Endothelial cell of umbilical vein (primary cell): ENCODE measurements around the gene GATA1. TPM values are rescaled to one million over a fixed set of nuclear protein-coding genes. Genes with fewer than 3 reads are reported as not detected.

Experiments
- BruUV-seq: library from RNA; stranded (reverse); fragments of 400-500 nt; replicated peaks from 2 replicates; lab custom pipeline; 2021; lab: Mats Ljungman, UMichigan
- CTCF ChIA-PET: fragments of 300-600, 350-600 bp; sonication (Branson Sonifier 250); formaldehyde crosslinking; loops from one replicate; lab custom pipeline; 2021; ENCODE audit warnings: antibody characterized with exemption, inconsistent platforms; lab: Charles Lee
- POLR2A ChIA-PET: fragments of 300-600, 350-600 bp; sonication (Branson Sonifier 250); formaldehyde crosslinking; loops from one replicate; lab custom pipeline; 2021; ENCODE audit warnings: antibody characterized with exemption, inconsistent platforms; lab: Charles Lee
- DNase-seq: peaks from one replicate; pipeline ENCODE4 v3.0.0-alpha.2; 2011; ENCODE audit warnings: low read depth, low spot score
- FAIRE-seq: peaks from 2 replicates; lab custom pipeline; 2011; peaks lifted over from hg19 to GRCh38; lab: Jason Lieb, UNC
- H2AFZ ChIP-seq: 2 replicates; pipeline ENCODE4 v1.6.0; 2012; ENCODE audit warnings: low read depth, low read length, control low read depth, inconsistent platforms
- H3K27ac ChIP-seq: 2 replicates; pipeline ENCODE4 v1.5.1; 2011; ENCODE audit warnings: low read depth, mild to moderate bottlenecking, control low read depth, low read length, moderate library complexity; ENCODE audit not compliant: insufficient read depth
- H3K27me3 ChIP-seq, 2 experiments: 2 replicates each; pipeline versions ENCODE4 v1.6.0 to v1.6.1; 2011; ENCODE audit warnings: low read length in 2 of 2, mixed read lengths in 1 of 2; ENCODE audit not compliant: control insufficient read depth in 2 of 2, insufficient read depth in 2 of 2
- H3K36me3 ChIP-seq, 2 experiments: 2 replicates in 1 of 2; 3 replicates in 1 of 2; pipeline ENCODE4 v1.5.1; 2011; ENCODE audit warnings: low read length in 2 of 2, mild to moderate bottlenecking in 1 of 2, moderate library complexity in 1 of 2; ENCODE audit not compliant: control insufficient read depth in 2 of 2, insufficient read depth in 2 of 2; ENCODE audit errors: extremely low read depth in 1 of 2
- H3K4me1 ChIP-seq: 3 replicates; pipeline ENCODE4 v1.5.1; 2011; ENCODE audit warnings: mild to moderate bottlenecking, low read length; ENCODE audit not compliant: control insufficient read depth, insufficient read depth; ENCODE audit errors: extremely low read depth
- H3K4me2 ChIP-seq: 2 replicates; pipeline ENCODE4 v1.6.1; 2011; ENCODE audit warnings: low read length, control low read depth, mixed read lengths; ENCODE audit not compliant: insufficient read depth
- H3K4me3 ChIP-seq, 3 experiments: fragments of 200-600 bp in 1 of 3; sonication (generic), shearing (Covaris generic) in 1 of 3; replicated peaks in 1 of 3; 2 replicates each; pipeline ENCODE4 v1.5.1; 2011 to 2016; ENCODE audit warnings: control low read depth in 3 of 3, low read length in 3 of 3, mild to moderate bottlenecking in 2 of 3, inconsistent platforms in 1 of 3, low read depth in 1 of 3, moderate library complexity in 1 of 3; ENCODE audit not compliant: insufficient read depth in 1 of 3
- H3K79me2 ChIP-seq: 2 replicates; pipeline ENCODE4 v1.6.0; 2012; ENCODE audit warnings: low read length, inconsistent platforms; ENCODE audit not compliant: control insufficient read depth, insufficient read depth
- H3K9ac ChIP-seq: replicated peaks from 2 replicates; pipeline ENCODE3; 2011; ENCODE audit warnings: low read length, control low read depth; ENCODE audit not compliant: insufficient read depth; ENCODE audit errors: extremely low read depth
- H3K9me1 ChIP-seq: replicated peaks from 3 replicates; pipeline ENCODE4 v1.6.0; 2011; ENCODE audit warnings: mild to moderate bottlenecking, low read length; ENCODE audit not compliant: control insufficient read depth, insufficient read depth; ENCODE audit errors: extremely low read depth
- H3K9me3 ChIP-seq: replicated peaks from 2 replicates; pipeline ENCODE4 v1.5.1; 2012; ENCODE audit warnings: low read length, inconsistent platforms; ENCODE audit not compliant: control insufficient read depth, insufficient read depth
- H4K20me1 ChIP-seq: replicated peaks from 2 replicates; pipeline ENCODE3; 2011; ENCODE audit warnings: mild to moderate bottlenecking, low read length; ENCODE audit not compliant: control insufficient read depth, insufficient read depth; ENCODE audit errors: extremely low read depth
- EZH2 ChIP-seq: IDR thresholded peaks from 2 replicates; pipeline ENCODE4 v1.6.1; 2012; ENCODE audit warnings: borderline replicate concordance, low read depth, mild to moderate bottlenecking, moderate library complexity, low read length, inconsistent platforms; ENCODE audit not compliant: severe bottlenecking
- FOS ChIP-seq: IDR thresholded peaks from 2 replicates; pipeline ENCODE4 v1.6.1; 2011; ENCODE audit warnings: mild to moderate bottlenecking, low read length, moderate library complexity, borderline replicate concordance; ENCODE audit not compliant: insufficient read depth
- GATA2 ChIP-seq: IDR thresholded peaks from 2 replicates; pipeline ENCODE4 v1.7.0; 2011; ENCODE audit warnings: low read depth, mild to moderate bottlenecking, moderate library complexity, mixed read lengths, low read length; ENCODE audit not compliant: insufficient read length, insufficient read depth
- JUN ChIP-seq: IDR thresholded peaks from 2 replicates; pipeline ENCODE4 v1.6.1; 2011; ENCODE audit warnings: borderline replicate concordance, low read depth; ENCODE audit not compliant: insufficient read length, insufficient read depth
- MAX ChIP-seq: IDR thresholded peaks from 2 replicates; pipeline ENCODE4 v1.6.1; 2011; ENCODE audit not compliant: insufficient read depth, insufficient read length
- MYC ChIP-seq: IDR thresholded peaks from one replicate; pipeline ENCODE4 v1.6.1; 2011; ENCODE audit warnings: mild to moderate bottlenecking, low read depth, low read length
- POLR2A ChIP-seq: IDR thresholded peaks from 2 replicates; pipeline ENCODE4 v1.6.1; 2012; ENCODE audit warnings: low read depth, mild to moderate bottlenecking, control low read depth, low read length
- POLR2AphosphoS5 ChIP-seq: IDR thresholded peaks from 2 replicates; pipeline ENCODE4 v1.6.1; 2012; ENCODE audit warnings: low read depth, mild to moderate bottlenecking, control low read depth, low read length, moderate library complexity; ENCODE audit not compliant: insufficient read depth
- dilution Hi-C: fragments of 300-500 bp; cut with MboI; formaldehyde crosslinking; loops from one replicate; pipeline ENCODE4 v1.15.0; 2019; ENCODE audit warnings: low sequenced_read_pairs; ENCODE audit not compliant: extremely low pct_ligation_motif_present
- intact Hi-C: fragments of 100-400 bp; cut with micrococcal nuclease; formaldehyde crosslinking; loops from one replicate; pipeline ENCODE4 v1.10.0; 2022
- polyA plus RNA-seq, 4 experiments: library from polyadenylated mRNA; depleted of rRNA in 3 of 4; stranded (reverse) in 3 of 4; unstranded in 1 of 4; fragments of >200 nt; gene quantifications; 2 replicates each; pipeline versions ENCODE4 v1.2.1 to v1.2.3, GENCODE V29; 2011 to 2012; ENCODE audit warnings: missing spikeins in 1 of 4
- total RNA-seq: library from RNA; stranded (reverse); gene quantifications from 2 replicates; pipeline ENCODE4 v1.2.3, GENCODE V29; 2021
- TF ChIP-seq, protein P1 (sequence below), 2 donors: IDR thresholded peaks; 1 replicate in 1 of 2; 2 replicates in 1 of 2; pipeline ENCODE4 v1.5.1; 2011; ENCODE audit warnings: low read length in 2 of 2, mild to moderate bottlenecking in 2 of 2, moderate library complexity in 2 of 2, control low read depth in 1 of 2, inconsistent platforms in 1 of 2, low read depth in 1 of 2; ENCODE audit not compliant: insufficient read depth in 1 of 2; ENCODE audit errors: extremely low read depth in 1 of 2

Gene GATA1
- total and polyA plus RNA-seq, 2 donors (not counting 3 experiments of a cell fraction or from before 2014, with no cell fraction given) = not detected

DNA sequence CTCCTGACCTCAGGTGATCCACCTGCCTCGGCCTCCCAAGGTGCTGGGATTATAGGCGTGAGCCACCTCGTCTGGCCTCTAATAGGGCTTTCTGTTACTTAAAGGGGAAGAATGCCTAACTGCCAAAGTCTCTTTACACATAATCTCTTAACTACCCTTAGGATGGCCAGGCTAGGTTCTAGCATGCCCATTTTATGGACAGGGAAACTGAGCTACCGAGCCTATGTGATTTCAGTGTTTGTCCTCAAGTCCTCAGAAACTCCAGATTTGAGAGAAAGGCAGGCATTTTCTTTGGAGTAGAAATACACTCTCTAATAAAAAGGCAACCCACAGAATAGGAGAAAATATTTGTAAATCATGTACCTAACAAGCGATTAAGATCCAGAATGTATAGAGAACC is 37.2 kb upstream of the GATA1 start:
- Histone ChIP-seq H3K9me3 (no peaks in the 10 kb centered on the region), H3K27ac (no peak overlapping the region), H4K20me1 (no peaks in the 10 kb centered on the region), H3K4me2 (no peak overlapping the region), H3K9me1 (no peaks in the 10 kb centered on the region), H3K9ac (no peak overlapping the region), H3K79me2 (no peaks in the 10 kb centered on the region), H3K4me1 (no peaks in the 10 kb centered on the region), H2AFZ (no peak overlapping the region), H3K27me3 (no peaks in the 10 kb centered on the region), H3K4me3 (no peak overlapping the region), H3K36me3 (no peaks in the 10 kb centered on the region)
- DNase-seq (no peak), FAIRE-seq (no peak)
- ChIA-PET CTCF (no interaction called here), POLR2A (no interaction called here)
- dilution Hi-C loops (no loop called here), intact Hi-C loops (no loop called here)
- no TSS peak for BruUV-seq
- TF ChIP-seq FOS (no peak), JUN (no peak), MYC (no peak), GATA2 (no peak)

DNA sequence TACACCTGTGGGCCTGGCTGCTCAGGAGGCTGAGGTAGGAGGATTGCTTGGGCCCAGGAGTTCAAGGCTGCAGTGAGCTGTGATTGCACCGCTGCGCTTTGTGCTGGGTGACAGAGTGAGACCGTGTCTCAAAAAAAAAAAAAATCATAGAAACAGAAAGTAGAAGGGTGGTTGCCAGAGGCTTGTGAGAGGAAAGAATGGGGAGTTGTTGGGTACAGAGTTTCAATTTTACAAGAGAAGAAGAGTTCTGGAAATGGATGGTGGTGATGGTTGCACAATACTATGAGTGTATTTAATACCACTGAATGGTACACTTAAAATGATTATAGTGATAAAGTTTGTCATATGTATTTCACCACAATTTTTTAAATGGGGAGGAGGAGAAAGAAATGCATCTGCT is 35.0 kb upstream of the GATA1 start:
- ChIA-PET POLR2A (no interaction called here), CTCF (no interaction called here)
- no peak overlapping the region for H3K27ac ChIP-seq
- H3K4me2 ChIP-seq = no peak overlapping the region
- H3K9me3 ChIP-seq = no peaks in the 10 kb centered on the region
- no TSS peak for BruUV-seq
- DNase-seq (no peak), FAIRE-seq (no peak)
- no peaks in the 10 kb centered on the region for H3K9me1 ChIP-seq
- H3K4me1 ChIP-seq = no peaks in the 10 kb centered on the region
- no peak overlapping the region for H3K9ac ChIP-seq
- H3K36me3 ChIP-seq = no peaks in the 10 kb centered on the region
- no peaks in the 10 kb centered on the region for H3K79me2 ChIP-seq
- intact Hi-C loops (no loop called here), dilution Hi-C loops (no loop called here)
- H4K20me1 ChIP-seq = no peaks in the 10 kb centered on the region
- no peak overlapping the region for H3K4me3 ChIP-seq
- H3K27me3 ChIP-seq = no peaks in the 10 kb centered on the region
- no peak for TF ChIP-seq POLR2AphosphoS5
- no peak for TF ChIP-seq EZH2
- TF ChIP-seq, protein P1, sequence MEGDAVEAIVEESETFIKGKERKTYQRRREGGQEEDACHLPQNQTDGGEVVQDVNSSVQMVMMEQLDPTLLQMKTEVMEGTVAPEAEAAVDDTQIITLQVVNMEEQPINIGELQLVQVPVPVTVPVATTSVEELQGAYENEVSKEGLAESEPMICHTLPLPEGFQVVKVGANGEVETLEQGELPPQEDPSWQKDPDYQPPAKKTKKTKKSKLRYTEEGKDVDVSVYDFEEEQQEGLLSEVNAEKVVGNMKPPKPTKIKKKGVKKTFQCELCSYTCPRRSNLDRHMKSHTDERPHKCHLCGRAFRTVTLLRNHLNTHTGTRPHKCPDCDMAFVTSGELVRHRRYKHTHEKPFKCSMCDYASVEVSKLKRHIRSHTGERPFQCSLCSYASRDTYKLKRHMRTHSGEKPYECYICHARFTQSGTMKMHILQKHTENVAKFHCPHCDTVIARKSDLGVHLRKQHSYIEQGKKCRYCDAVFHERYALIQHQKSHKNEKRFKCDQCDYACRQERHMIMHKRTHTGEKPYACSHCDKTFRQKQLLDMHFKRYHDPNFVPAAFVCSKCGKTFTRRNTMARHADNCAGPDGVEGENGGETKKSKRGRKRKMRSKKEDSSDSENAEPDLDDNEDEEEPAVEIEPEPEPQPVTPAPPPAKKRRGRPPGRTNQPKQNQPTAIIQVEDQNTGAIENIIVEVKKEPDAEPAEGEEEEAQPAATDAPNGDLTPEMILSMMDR (IDR thresholded peaks at IDR 0.05; ENCODE audit: extremely low read depth in 1 of 2, insufficient read depth in 1 of 2, low read depth in 1 of 2, low read length in 2 of 2) = no peak
- TF ChIP-seq JUN = no peak
- TF ChIP-seq MAX = no peak
- TF ChIP-seq MYC = no peak
- TF ChIP-seq FOS = no peak
- no peak for TF ChIP-seq POLR2A
- no peak for TF ChIP-seq GATA2
- no peak overlapping the region for H2AFZ ChIP-seq
